ENCODE results near the gene PREX1. TPM values are rescaled to one million over a fixed set of nuclear protein-coding genes. Genes with fewer than 3 reads are reported as not detected.
A peak's percentile ranks its signal among the peaks of the same experiment; 100 is the strongest.

PREX1 gene
- total RNA-seq, 3 donors from 2014 or later = 28.8 to 31.4 (median 29.5) TPM

- no peaks in the 10 kb centered on the region for H3K9me3 Mint-ChIP-seq
- H3K4me1 Mint-ChIP-seq (ENCODE audit: low read depth) = peaks cover 68% of the 10 kb centered on the region
- ATAC-seq = no peak
- peak overlapping the region; percentile 95 for H3K4me3 Mint-ChIP-seq
- DNase-seq = no peak
- H3K36me3 Mint-ChIP-seq (ENCODE audit: insufficient read depth) = no peaks in the 10 kb centered on the region
- no peaks in the 10 kb centered on the region for H3K27me3 Mint-ChIP-seq (ENCODE audit: low read depth)
These were observed 2.8 kb downstream of the PREX1 start for GRCh38 chr20:48824830-48825565.

GRCh38 chr20:48823960-48824498, 3.8 kb downstream of the PREX1 start:
- no peaks in the 10 kb centered on the region for H3K27me3 Mint-ChIP-seq (ENCODE audit: low read depth)
- DNase-seq (peak; percentile 54), ATAC-seq (peak; percentile 73 to 78)
- peaks cover 78% of the 10 kb centered on the region for H3K4me1 Mint-ChIP-seq (ENCODE audit: low read depth)
- H3K4me3 Mint-ChIP-seq = peak overlapping the region; percentile 95
- no peaks in the 10 kb centered on the region for H3K9me3 Mint-ChIP-seq
- H3K36me3 Mint-ChIP-seq (ENCODE audit: insufficient read depth) = peaks cover 4% of the 10 kb centered on the region

GRCh38 chr20:48823476-48823875, 4.3 kb downstream of the PREX1 start:
- H3K9me3 Mint-ChIP-seq = no peaks in the 10 kb centered on the region
- H3K27me3 Mint-ChIP-seq (ENCODE audit: low read depth) = no peaks in the 10 kb centered on the region
- no peak for DNase-seq
- peaks cover 78% of the 10 kb centered on the region for H3K4me1 Mint-ChIP-seq (ENCODE audit: low read depth)
- peak overlapping the region; percentile 95 for H3K4me3 Mint-ChIP-seq
- no peak for ATAC-seq
- H3K36me3 Mint-ChIP-seq (ENCODE audit: insufficient read depth) = peaks cover 4% of the 10 kb centered on the region

- DNase-seq = no peak
- no peak for ATAC-seq
- Mint-ChIP-seq H3K4me1 (ENCODE audit: low read depth) (peaks cover 83% of the 10 kb centered on the region), H3K36me3 (ENCODE audit: insufficient read depth) (peaks cover 4% of the 10 kb centered on the region), H3K27me3 (ENCODE audit: low read depth) (no peaks in the 10 kb centered on the region), H3K9me3 (no peaks in the 10 kb centered on the region), H3K4me3 (peak overlapping the region; percentile 95)
These were observed 4.9 kb downstream of the PREX1 start for GRCh38 chr20:48822879-48823385.

- H3K9me3 Mint-ChIP-seq = no peaks in the 10 kb centered on the region
These were observed 5.6 kb downstream of the PREX1 start for GRCh38 chr20:48822178-48822577.

GRCh38 chr20:48821261-48821920, 6.4 kb downstream of the PREX1 start:
- no peaks in the 10 kb centered on the region for H3K9me3 Mint-ChIP-seq
- DNase-seq (no peak), ATAC-seq (no peak)
- H3K36me3 Mint-ChIP-seq (ENCODE audit: insufficient read depth) = peaks cover 4% of the 10 kb centered on the region
- peaks cover 96% of the 10 kb centered on the region for H3K4me1 Mint-ChIP-seq (ENCODE audit: low read depth)
- no peaks in the 10 kb centered on the region for H3K27me3 Mint-ChIP-seq (ENCODE audit: low read depth)
- peak overlapping the region; percentile 69 for H3K4me3 Mint-ChIP-seq

More at GRCh38 chr20:48822178-48822577, 5.6 kb downstream of the PREX1 start:
- Mint-ChIP-seq H3K4me1 (ENCODE audit: low read depth) (peaks cover 91% of the 10 kb centered on the region), H3K27me3 (ENCODE audit: low read depth) (no peaks in the 10 kb centered on the region), H3K4me3 (peak overlapping the region; percentile 95), H3K36me3 (ENCODE audit: insufficient read depth) (peaks cover 4% of the 10 kb centered on the region)
- DNase-seq (no peak), ATAC-seq (no peak)

GRCh38 chr20:48820649-48820973, 7.2 kb downstream of the PREX1 start:
- no peaks in the 10 kb centered on the region for H3K9me3 Mint-ChIP-seq
- H3K27me3 Mint-ChIP-seq (ENCODE audit: low read depth) = no peaks in the 10 kb centered on the region
- ATAC-seq = no peak
- no peak for DNase-seq
- H3K36me3 Mint-ChIP-seq (ENCODE audit: insufficient read depth) = peaks cover 4% of the 10 kb centered on the region
- H3K4me3 Mint-ChIP-seq = peak overlapping the region; percentile 69
- H3K4me1 Mint-ChIP-seq (ENCODE audit: low read depth) = peaks cover 98% of the 10 kb centered on the region

GRCh38 chr20:48819821-48820648, 7.8 kb downstream of the PREX1 start:
- Mint-ChIP-seq H3K9me3 (no peaks in the 10 kb centered on the region), H3K27me3 (ENCODE audit: low read depth) (no peaks in the 10 kb centered on the region), H3K4me3 (peak overlapping the region; percentile 69), H3K4me1 (ENCODE audit: low read depth) (peaks cover 92% of the 10 kb centered on the region), H3K36me3 (ENCODE audit: insufficient read depth) (peaks cover 4% of the 10 kb centered on the region)
- DNase-seq = no peak
- no peak for ATAC-seq

GRCh38 chr20:48819089-48819488, 8.7 kb downstream of the PREX1 start:
- Mint-ChIP-seq H3K27me3 (ENCODE audit: low read depth) (no peaks in the 10 kb centered on the region), H3K9me3 (no peaks in the 10 kb centered on the region), H3K4me3 (peak overlapping the region; percentile 69), H3K36me3 (ENCODE audit: insufficient read depth) (peaks cover 4% of the 10 kb centered on the region), H3K4me1 (ENCODE audit: low read depth) (peaks cover 82% of the 10 kb centered on the region)
- DNase-seq (no peak), ATAC-seq (no peak)

- DNase-seq = no peak
- Mint-ChIP-seq H3K36me3 (ENCODE audit: insufficient read depth) (peaks cover 4% of the 10 kb centered on the region), H3K4me3 (peak overlapping the region; percentile 69), H3K4me1 (ENCODE audit: low read depth) (peaks cover 77% of the 10 kb centered on the region), H3K9me3 (no peaks in the 10 kb centered on the region), H3K27me3 (ENCODE audit: low read depth) (no peaks in the 10 kb centered on the region)
- ATAC-seq = peak; percentile 48 to 61
These were observed 9.3 kb downstream of the PREX1 start for GRCh38 chr20:48818481-48818987.

GRCh38 chr20:48818031-48818370, 9.8 kb downstream of the PREX1 start:
- Mint-ChIP-seq H3K36me3 (ENCODE audit: insufficient read depth) (peaks cover 4% of the 10 kb centered on the region), H3K4me1 (ENCODE audit: low read depth) (peaks cover 71% of the 10 kb centered on the region)
- ATAC-seq = no peak

GRCh38 chr20:48817367-48818030, 10.3 kb downstream of the PREX1 start:
- Mint-ChIP-seq H3K36me3 (ENCODE audit: insufficient read depth) (peaks cover 4% of the 10 kb centered on the region), H3K4me1 (ENCODE audit: low read depth) (peaks cover 66% of the 10 kb centered on the region)
- no peak for ATAC-seq

More at GRCh38 chr20:48818031-48818370, 9.8 kb downstream of the PREX1 start:
- H3K4me3 Mint-ChIP-seq = peak overlapping the region; percentile 69
- H3K9me3 Mint-ChIP-seq = no peaks in the 10 kb centered on the region
- no peak for DNase-seq
- H3K27me3 Mint-ChIP-seq (ENCODE audit: low read depth) = no peaks in the 10 kb centered on the region

GRCh38 chr20:48816282-48817205, 11.3 kb downstream of the PREX1 start:
- Mint-ChIP-seq H3K4me1 (ENCODE audit: low read depth) (peaks cover 62% of the 10 kb centered on the region), H3K36me3 (ENCODE audit: insufficient read depth) (peaks cover 4% of the 10 kb centered on the region), H3K4me3 (no peak overlapping the region), H3K27me3 (ENCODE audit: low read depth) (no peaks in the 10 kb centered on the region), H3K9me3 (no peaks in the 10 kb centered on the region)
- DNase-seq = no peak
- ATAC-seq = no peak

More at GRCh38 chr20:48817367-48818030, 10.3 kb downstream of the PREX1 start:
- H3K4me3 Mint-ChIP-seq = peak overlapping the region; percentile 69
- H3K27me3 Mint-ChIP-seq (ENCODE audit: low read depth) = no peaks in the 10 kb centered on the region
- DNase-seq = no peak
- no peaks in the 10 kb centered on the region for H3K9me3 Mint-ChIP-seq

Measured in activated T-cell treated with anti-CD3 and anti-CD28 coated beads, Interleukin-2, amount 50 U/mL, for 4 hours (primary cell).